SK-N-SH (cell line): ENCODE measurements around the gene ACTN3. TPM values are rescaled to one million over a fixed set of nuclear protein-coding genes. Genes with fewer than 3 reads are reported as not detected.
"Not testable (repeated sequence)": the region's sequence is repeated elsewhere in the genome, so short reads cannot be mapped to it uniquely, and the experiment has no call there.

ENCODE experiments used
- CTCF ChIA-PET: fragments of 300-600, 350-600 bp; formaldehyde crosslinking; extraction: SDS; loops from one replicate; lab custom pipeline; 2021; lab: Yijun Ruan, JAX
- POLR2A ChIA-PET: fragments of 350-600 bp; sonication (Branson Sonifier 250); formaldehyde crosslinking; extraction: SDS; loops from one replicate; lab custom pipeline; 2020; ENCODE audit warnings: antibody characterized with exemption, inconsistent platforms; lab: Yijun Ruan, JAX
- DNase-seq: peaks from one replicate; pipeline ENCODE4 v3.0.0; 2012
- H2AFZ ChIP-seq: fragments of 200-600 bp; sonication (generic); 2 replicates; pipeline ENCODE4 v1.8.1; 2016; ENCODE audit warnings: antibody characterized with exemption, mild to moderate bottlenecking, low read depth
- H3F3A ChIP-seq: fragments of 200-600 bp; sonication (generic); replicated peaks from 2 replicates; pipeline ENCODE3; 2016; ENCODE audit warnings: antibody characterized with exemption, mild to moderate bottlenecking; ENCODE audit not compliant: insufficient read depth
- H3K27ac ChIP-seq, 2 experiments: fragments of 200-500 bp in 1 of 2; fragments of 200-600 bp in 1 of 2; sonication (Bioruptor generic) in 1 of 2; sonication (generic), shearing (Covaris generic) in 1 of 2; 2 replicates each; pipeline versions ENCODE4 v1.5.1 to v1.6.1; 2014 to 2016; ENCODE audit warnings: low read depth in 2 of 2, inconsistent platforms in 1 of 2, low read length in 1 of 2, mild to moderate bottlenecking in 1 of 2, mixed read lengths in 1 of 2
- H3K27me3 ChIP-seq: fragments of 200-600 bp; sonication (generic), shearing (Covaris generic); 2 replicates; pipeline ENCODE4 v1.6.1; 2016; ENCODE audit warnings: mixed run types; ENCODE audit not compliant: insufficient read depth
- H3K36me3 ChIP-seq, 2 experiments: fragments of 200-500 bp in 1 of 2; fragments of 200-600 bp in 1 of 2; sonication (Bioruptor generic) in 1 of 2; sonication (generic) in 1 of 2; replicated peaks in 1 of 2; 2 replicates each; pipeline versions ENCODE3 to v1.5.1; 2014 to 2016; ENCODE audit warnings: low read length in 1 of 2, mild to moderate bottlenecking in 1 of 2; ENCODE audit not compliant: insufficient read depth in 2 of 2, control insufficient read depth in 1 of 2
- H3K4me1 ChIP-seq, 2 experiments: fragments of 200-500 bp in 1 of 2; fragments of 200-600 bp in 1 of 2; sonication (Bioruptor generic) in 1 of 2; sonication (generic), shearing (Covaris generic) in 1 of 2; 2 replicates each; pipeline versions ENCODE4 v1.5.1 to v1.6.1; 2014 to 2016; ENCODE audit warnings: low read depth in 1 of 2, low read length in 1 of 2, mixed run types in 1 of 2; ENCODE audit not compliant: insufficient read depth in 2 of 2, control insufficient read depth in 1 of 2
- H3K4me2 ChIP-seq: fragments of 200-600 bp; sonication (generic), shearing (Covaris generic); 2 replicates; pipeline ENCODE4 v1.6.1; 2017; ENCODE audit warnings: mixed run types
- H3K4me3 ChIP-seq, 2 experiments: fragments of 200-500 bp in 1 of 2; fragments of 200-600 bp in 1 of 2; sonication (Bioruptor generic) in 1 of 2; sonication (generic), shearing (Covaris generic) in 1 of 2; 2 replicates each; pipeline versions ENCODE4 v1.5.1 to v1.8.1; 2014 to 2016; ENCODE audit warnings: low read depth in 2 of 2, inconsistent platforms in 1 of 2, low read length in 1 of 2, mild to moderate bottlenecking in 1 of 2, mixed read lengths in 1 of 2, moderate library complexity in 1 of 2
- H3K79me2 ChIP-seq: fragments of 200-600 bp; sonication (generic); 2 replicates; pipeline ENCODE4 v1.8.1; 2017; ENCODE audit warnings: mild to moderate bottlenecking; ENCODE audit not compliant: insufficient read depth
- H3K9ac ChIP-seq: fragments of 200-600 bp; sonication (generic); 2 replicates; pipeline ENCODE4 v1.6.1; 2017; ENCODE audit warnings: mixed run types
- H3K9me2 ChIP-seq: fragments of 200-600 bp; sonication (generic); 2 replicates; pipeline ENCODE4 v1.6.1; 2017; ENCODE audit warnings: mixed run types
- H3K9me3 ChIP-seq: fragments of 200-600 bp; sonication (generic); 2 replicates; pipeline ENCODE4 v1.6.1; 2017; ENCODE audit warnings: mixed run types, mild to moderate bottlenecking, moderate library complexity
- H4K20me1 ChIP-seq: fragments of 200-600 bp; sonication (generic); 2 replicates; pipeline ENCODE4 v1.6.1; 2017; ENCODE audit warnings: mild to moderate bottlenecking, mixed run types; ENCODE audit not compliant: insufficient read depth
- CTCF ChIP-seq: fragments of 200-600 bp; sonication (generic); IDR thresholded peaks from 2 replicates; pipeline ENCODE4 v1.6.1; 2017; ENCODE audit warnings: antibody characterized with exemption, mild to moderate bottlenecking, moderate library complexity
- ELF1 ChIP-seq: IDR thresholded peaks from 2 replicates; pipeline ENCODE4 v1.4.0; 2012
- EP300 ChIP-seq, 2 experiments: IDR thresholded peaks; 2 replicates each; pipeline versions ENCODE4 v1.4.0 to v1.6.1; 2012; ENCODE audit warnings: borderline replicate concordance in 1 of 2, low read depth in 1 of 2, low read length in 1 of 2
- GABPA ChIP-seq: IDR thresholded peaks from 2 replicates; pipeline ENCODE4 v1.4.0; 2012; ENCODE audit warnings: low read depth, mild to moderate bottlenecking
- JUND ChIP-seq: IDR thresholded peaks from 2 replicates; pipeline ENCODE4 v1.4.0; 2012
- MAX ChIP-seq: IDR thresholded peaks from 2 replicates; pipeline ENCODE4 v1.4.0; 2012; ENCODE audit warnings: low read depth
- MEF2A ChIP-seq: IDR thresholded peaks from 2 replicates; pipeline ENCODE4 v1.4.0; 2012; ENCODE audit warnings: low read depth, borderline replicate concordance
- NFIC ChIP-seq: IDR thresholded peaks from 2 replicates; pipeline ENCODE4 v1.4.0; 2012; ENCODE audit warnings: borderline replicate concordance
- NRF1 ChIP-seq: IDR thresholded peaks from 2 replicates; pipeline ENCODE4 v1.6.1; 2012; ENCODE audit warnings: low read depth, mild to moderate bottlenecking, low read length
- RFX5 ChIP-seq: IDR thresholded peaks from 2 replicates; pipeline ENCODE4 v1.6.1; 2012; ENCODE audit warnings: mild to moderate bottlenecking, improper control_type of control experiment, low read length
- RXRA ChIP-seq: IDR thresholded peaks from 2 replicates; pipeline ENCODE4 v1.4.0; 2012; ENCODE audit warnings: low read depth, mild to moderate bottlenecking, borderline replicate concordance
- SIN3A ChIP-seq: IDR thresholded peaks from 2 replicates; pipeline ENCODE4 v1.6.1; 2012; ENCODE audit warnings: low read depth, mild to moderate bottlenecking, low read length, moderate library complexity, borderline replicate concordance
- USF1 ChIP-seq: IDR thresholded peaks from 2 replicates; pipeline ENCODE4 v1.4.0; 2012; ENCODE audit warnings: low read depth, borderline replicate concordance
- USF2 ChIP-seq: fragments of 150-350 bp; IDR thresholded peaks from 2 replicates; pipeline ENCODE4 v1.6.1; 2017; ENCODE audit warnings: antibody characterized with exemption, low read length, low read depth, borderline replicate concordance
- ZBTB33 ChIP-seq: IDR thresholded peaks from 2 replicates; pipeline ENCODE4 v1.4.0; 2012; ENCODE audit warnings: low read depth, borderline replicate concordance
- WGBS: methylation state at CpG from one replicate; pipeline ENCODE4 v1.1.6; 2017; ENCODE audit warnings: low lambda C conversion rate; 5-methylcytosine and 5-hydroxymethylcytosine counted together
- polyA plus RNA-seq, 3 experiments: library from polyadenylated mRNA; depleted of rRNA; stranded (reverse); fragments of >200 nt; gene quantifications; 2 replicates each; pipeline ENCODE4 v1.2.3, GENCODE V29; 2012

Gene ACTN3
- polyA plus RNA-seq, 1 of the 3 experiments (the other 2 are of a cell fraction) = 0.02 TPM

- DNase-seq = no peak
- Histone ChIP-seq H3K9me2 (no peaks in the 10 kb centered on the region), H3K27me3 (no peaks in the 10 kb centered on the region), H2AFZ (no peak overlapping the region), H3K36me3 (no peaks in the 10 kb centered on the region), H3K79me2 (no peaks in the 10 kb centered on the region), H4K20me1 (no peaks in the 10 kb centered on the region), H3K4me3 (no peak overlapping the region), H3K9me3 (no peaks in the 10 kb centered on the region), H3K4me1 (peaks cover 0 to 2% of the 10 kb centered on the region in 2 experiments; a peak in 1 of 4 replicates), H3F3A (no peaks in the 10 kb centered on the region), H3K27ac (no peak overlapping the region), H3K4me2 (no peak overlapping the region), H3K9ac (no peak overlapping the region)
- POLR2A ChIA-PET = interaction anchor here (4.3 kb wide), 1 partner anchor 97 kb away, joined by 21 read pairs; the partner anchor contains the start of gene RBM4B
- 75% methylated on average over 3 of the region's 3 CpGs for WGBS
- CTCF ChIA-PET = interaction anchor here (1.2 to 5.1 kb wide), 7 partner anchors 8 to 253 kb away, joined by 3 to 30 read pairs (median 4); partner anchors contain the start of genes CCDC87, CCS and RBM4B
- no peak for TF ChIP-seq GABPA
- TF ChIP-seq RXRA = no peak
- no peak for TF ChIP-seq NFIC
- no peak for TF ChIP-seq USF2
- TF ChIP-seq USF1 = no peak
- no peak for TF ChIP-seq MAX
- TF ChIP-seq CTCF = no peak
- TF ChIP-seq RFX5 = no peak
- no peak for TF ChIP-seq ZBTB33
- no peak for TF ChIP-seq NRF1
- no peak for TF ChIP-seq MEF2A
- no peak for TF ChIP-seq SIN3A
- no peak for TF ChIP-seq EP300 (IDR thresholded peaks at IDR 0.05; ENCODE audit: borderline replicate concordance in 1 of 2, low read depth in 1 of 2, low read length in 1 of 2)
- TF ChIP-seq ELF1 = no peak
- no peak for TF ChIP-seq JUND
These were observed 34.6 kb downstream of the ACTN3 start for GRCh38 chr11:66581261-66581660.

- POLR2A ChIA-PET = not testable (repeated sequence)
These were observed 36.0 kb downstream of the ACTN3 start for GRCh38 chr11:66582565-66583147.

GRCh38 chr11:66585447-66585846 lies 38.7 kb downstream of the ACTN3 start:
- CTCF ChIA-PET = interaction anchor here (5.1 kb wide), 1 partner anchor 93 kb away, joined by 30 read pairs; the partner anchor contains the start of gene RBM4B
- H3K4me2 ChIP-seq, DNase-seq: not testable (repeated sequence)

More at GRCh38 chr11:66582565-66583147, 36.0 kb downstream of the ACTN3 start:
- not testable (repeated sequence) for H4K20me1 ChIP-seq, H2AFZ ChIP-seq, H3K79me2 ChIP-seq, H3K9me3 ChIP-seq, H3F3A ChIP-seq, H3K4me2 ChIP-seq, H3K36me3 ChIP-seq, DNase-seq, H3K9ac ChIP-seq, H3K4me1 ChIP-seq, H3K27ac ChIP-seq, H3K9me2 ChIP-seq, H3K4me3 ChIP-seq, H3K27me3 ChIP-seq
- CTCF ChIA-PET = interaction anchor here (5.1 kb wide), 1 partner anchor 95 kb away, joined by 30 read pairs; the partner anchor contains the start of gene RBM4B
- WGBS = 50% methylated on average over 3 of the region's 3 CpGs

More at GRCh38 chr11:66585447-66585846, 38.7 kb downstream of the ACTN3 start:
- H3K9me2 ChIP-seq, POLR2A ChIA-PET, H3K36me3 ChIP-seq, H3K4me1 ChIP-seq, H3K4me3 ChIP-seq, H3K9me3 ChIP-seq, H4K20me1 ChIP-seq, H3K79me2 ChIP-seq, H3K27me3 ChIP-seq, H3K9ac ChIP-seq, H3K27ac ChIP-seq, H3F3A ChIP-seq, H2AFZ ChIP-seq: not testable (repeated sequence)
- 54% methylated on average over 1 of the region's 1 CpG for WGBS
